ENCODE data around the gene VKORC1L1. TPM values are rescaled to one million over a fixed set of nuclear protein-coding genes. Genes with fewer than 3 reads are reported as not detected.
A peak's percentile ranks its signal among the peaks of the same experiment; 100 is the strongest.

VKORC1L1 gene
- total and polyA plus RNA-seq, 9 of the 15 experiments (the other 6 are each of a cell fraction or from before 2014, with no cell fraction given) = 6.8 to 36.5 (median 19.3) TPM

GRCh38 chr7:65927489-65928448, 54.9 kb downstream of the VKORC1L1 start (continued):
- TF ChIP-seq ZNF699 (CRISPR knock-in tag; IDR thresholded peaks at IDR 0.05; ENCODE audit: insufficient replicate concordance) (no peak), CHCHD3 (CRISPR knock-in tag; IDR thresholded peaks at IDR 0.05) (no peak), ETV6 (IDR thresholded peaks at IDR 0.05; ENCODE audit: borderline replicate concordance in 1 of 2, low read depth in 2 of 2, low read length in 1 of 2) (no peak), ETV6 (CRISPR knock-in tag; IDR thresholded peaks at IDR 0.05; ENCODE audit: borderline replicate concordance) (no peak), KAT2B (IDR thresholded peaks at IDR 0.05; ENCODE audit: low read depth, low read length) (no peak), RHOXF2B (CRISPR knock-in tag; conservative IDR thresholded peaks at IDR 0.05) (no peak), TEAD1 (CRISPR knock-in tag; IDR thresholded peaks at IDR 0.05) (0 out of 4 replicates have a peak, but pooled peaks of 1 of the 2 experiments have one; percentile 50), CREB5 (CRISPR knock-in tag; IDR thresholded peaks at IDR 0.05) (no peak), ZBTB8A (IDR thresholded peaks at IDR 0.05; ENCODE audit: partially characterized antibody) (no peak), EP400 (IDR thresholded peaks at IDR 0.05) (peak; percentile 36), IRF9 (tag; IDR thresholded peaks at IDR 0.05) (no peak), ZNF134 (CRISPR knock-in tag; conservative IDR thresholded peaks at IDR 0.05) (no peak), PHTF2 (CRISPR knock-in tag; IDR thresholded peaks at IDR 0.05) (no peak), ARID2 (IDR thresholded peaks at IDR 0.05) (no peak), NBN (IDR thresholded peaks at IDR 0.05; ENCODE audit: low read depth) (0 out of 2 replicates have a peak, but pooled peaks have one; percentile 42), DACH1 (IDR thresholded peaks at IDR 0.05; ENCODE audit: partially characterized antibody) (no peak), SP2 (IDR thresholded peaks at IDR 0.05; ENCODE audit: extremely low read depth, low read depth, low read length, poor library complexity, severe bottlenecking) (peak; percentile 34), HDAC2 (IDR thresholded peaks at IDR 0.05) (peak; percentile 79), HOXB6 (CRISPR knock-in tag; IDR thresholded peaks at IDR 0.05; ENCODE audit: borderline replicate concordance) (no peak), ZNF589 (CRISPR knock-in tag; IDR thresholded peaks at IDR 0.05; ENCODE audit: low read depth) (no peak), NCOA2 (IDR thresholded peaks at IDR 0.05; ENCODE audit: partially characterized antibody in 2 of 2) (no peak), BHLHE40 (IDR thresholded peaks at IDR 0.05; ENCODE audit: low read length) (peak; percentile 87), MED1 (CRISPR knock-in tag; IDR thresholded peaks at IDR 0.05; ENCODE audit: borderline replicate concordance) (no peak), RNF2 (IDR thresholded peaks at IDR 0.05) (peak; percentile 69; the same call in 1 of the 2 replicates), KDM2B (CRISPR knock-in tag; IDR thresholded peaks at IDR 0.05) (no peak), MEIS2 (IDR thresholded peaks at IDR 0.05; ENCODE audit: partially characterized antibody) (peak; percentile 99)
